CD14-positive monocyte (primary cell): ENCODE data around the gene PSORS1C1. TPM values are rescaled to one million over a fixed set of nuclear protein-coding genes. Genes with fewer than 3 reads are reported as not detected.

Experiments used
- DNase-seq, 3 donors: peaks; one replicate each; pipeline ENCODE4 v3.0.0-alpha.2; 2011 to 2022
- H2AFZ ChIP-seq: 2 replicates; pipeline ENCODE4 v1.6.0; 2012; ENCODE audit warnings: mild to moderate bottlenecking, low read depth, low read length, inconsistent platforms; ENCODE audit not compliant: insufficient read depth, poor library complexity, severe bottlenecking
- H3K27ac ChIP-seq, 2 donors: 1 replicate in 1 of 2; 2 replicates in 1 of 2; pipeline ENCODE4 v1.5.1; 2012 to 2013; ENCODE audit warnings: low read length in 2 of 2, control low read depth in 1 of 2, inconsistent platforms in 1 of 2, low read depth in 1 of 2, mild to moderate bottlenecking in 1 of 2
- H3K27me3 ChIP-seq, 2 donors: one replicate each; pipeline versions ENCODE4 v1.6.0 to v1.6.1; 2011 to 2013; ENCODE audit warnings: low read length in 2 of 2; ENCODE audit not compliant: control insufficient read depth in 2 of 2, insufficient read depth in 2 of 2
- H3K36me3 ChIP-seq, 2 donors: replicated peaks in 1 of 2; 1 replicate in 1 of 2; 2 replicates in 1 of 2; pipeline versions ENCODE4 v1.5.1 to v1.6.1; 2012 to 2013; ENCODE audit warnings: low read length in 2 of 2, control low read depth in 1 of 2, inconsistent platforms in 1 of 2, mild to moderate bottlenecking in 1 of 2; ENCODE audit not compliant: insufficient read depth in 2 of 2, control insufficient read depth in 1 of 2
- H3K4me1 ChIP-seq, 2 donors: 1 replicate in 1 of 2; 2 replicates in 1 of 2; pipeline versions ENCODE4 v1.5.1 to v1.6.1; 2012 to 2013; ENCODE audit warnings: low read length in 2 of 2, control low read depth in 1 of 2, inconsistent platforms in 1 of 2, mild to moderate bottlenecking in 1 of 2, moderate library complexity in 1 of 2; ENCODE audit not compliant: insufficient read depth in 2 of 2, control insufficient read depth in 1 of 2
- H3K4me2 ChIP-seq: replicated peaks from 2 replicates; pipeline ENCODE3; 2012; ENCODE audit warnings: low read length, moderate library complexity, mild to moderate bottlenecking; ENCODE audit not compliant: poor library complexity, severe bottlenecking; ENCODE audit errors: extremely low read depth
- H3K4me3 ChIP-seq, 3 experiments: fragments of 200-600 bp in 1 of 3; sonication (generic) in 1 of 3; replicated peaks in 1 of 3; 1 replicate in 2 of 3; 2 replicates in 1 of 3; pipeline ENCODE4 v1.5.1; 2011 to 2013; ENCODE audit warnings: low read length in 3 of 3, mild to moderate bottlenecking in 3 of 3, control low read depth in 2 of 3, low read depth in 2 of 3, inconsistent platforms in 1 of 3, moderate library complexity in 1 of 3
- H3K79me2 ChIP-seq: 2 replicates; pipeline ENCODE4 v1.6.0; 2012; ENCODE audit warnings: mild to moderate bottlenecking, control low read depth, inconsistent platforms, low read length, moderate library complexity; ENCODE audit not compliant: insufficient read depth
- H3K9ac ChIP-seq: 2 replicates; pipeline ENCODE4 v1.6.0; 2017; ENCODE audit warnings: low read length, mild to moderate bottlenecking; ENCODE audit not compliant: insufficient read depth, poor library complexity, severe bottlenecking
- H3K9me3 ChIP-seq, 2 donors: replicated peaks in 1 of 2; 1 replicate in 1 of 2; 2 replicates in 1 of 2; pipeline versions ENCODE4 v1.5.1 to v1.6.1; 2012 to 2013; ENCODE audit warnings: low read length in 2 of 2, control low read depth in 1 of 2; ENCODE audit not compliant: control insufficient read depth in 1 of 2, insufficient read depth in 1 of 2
- H4K20me1 ChIP-seq: 2 replicates; pipeline ENCODE4 v1.6.0; 2012; ENCODE audit warnings: mild to moderate bottlenecking, low read length, control low read depth, moderate library complexity; ENCODE audit not compliant: insufficient read depth
- H3K27ac Mint-ChIP-seq, 7 donors: one replicate each; pipeline ENCODE4 v1.8.0; 2020; ENCODE audit warnings: mild to moderate bottlenecking in 7 of 7, mixed read lengths in 7 of 7, moderate library complexity in 6 of 7, inconsistent platforms in 2 of 7
- H3K27me3 Mint-ChIP-seq, 3 donors: one replicate each; pipeline ENCODE4 v1.8.0; 2021 to 2022; ENCODE audit warnings: low read depth in 3 of 3, mild to moderate bottlenecking in 3 of 3, mixed read lengths in 3 of 3, moderate library complexity in 3 of 3, inconsistent platforms in 1 of 3
- H3K36me3 Mint-ChIP-seq, 2 donors: one replicate each; pipeline ENCODE4 v1.8.0; 2020; ENCODE audit warnings: mixed read lengths in 2 of 2, inconsistent platforms in 1 of 2, mild to moderate bottlenecking in 1 of 2
- H3K4me1 Mint-ChIP-seq: one replicate; pipeline ENCODE4 v1.8.0; 2020; ENCODE audit warnings: mild to moderate bottlenecking, mixed read lengths
- H3K4me3 Mint-ChIP-seq, 2 donors: one replicate each; pipeline ENCODE4 v1.8.0; 2020; ENCODE audit warnings: mild to moderate bottlenecking in 2 of 2, mixed read lengths in 2 of 2, moderate library complexity in 1 of 2
- H3K9me3 Mint-ChIP-seq, 7 donors: one replicate each; pipeline ENCODE4 v1.8.0; 2020 to 2022; ENCODE audit warnings: mixed read lengths in 7 of 7, mild to moderate bottlenecking in 6 of 7, moderate library complexity in 6 of 7, inconsistent platforms in 2 of 7
- WGBS: methylation state at CpG from one replicate; pipeline ENCODE4 v1.1.5; 2013; ENCODE audit warnings: missing lambda C conversion rate; ENCODE audit not compliant: insufficient coverage; 5-methylcytosine and 5-hydroxymethylcytosine counted together
- intact Hi-C, 2 donors: fragments of 100-400 bp; cut with micrococcal nuclease; formaldehyde crosslinking; loops; one replicate each; pipeline versions ENCODE4 v1.15.0 to v1.15.1; 2023
- polyA plus RNA-seq, 3 donors: library from polyadenylated mRNA; depleted of rRNA in 1 of 3; unstranded in 2 of 3; stranded (reverse) in 1 of 3; fragments of 300-500 nt in 2 of 3; fragments of >200 nt in 1 of 3; fragmentation: Illumina TruSeq in 2 of 3; gene quantifications; 1 replicate in 2 of 3; 2 replicates in 1 of 3; pipeline ENCODE4 v1.2.3, GENCODE V29; 2012 to 2021
- TF ChIP-seq, protein P1 (sequence below): fragments of 200-600 bp; IDR thresholded peaks from one replicate; pipeline ENCODE4 v1.8.0; 2022; ENCODE audit warnings: antibody characterized with exemption, mild to moderate bottlenecking

Gene PSORS1C1
- polyA plus RNA-seq, 3 donors: not detected

DNA sequence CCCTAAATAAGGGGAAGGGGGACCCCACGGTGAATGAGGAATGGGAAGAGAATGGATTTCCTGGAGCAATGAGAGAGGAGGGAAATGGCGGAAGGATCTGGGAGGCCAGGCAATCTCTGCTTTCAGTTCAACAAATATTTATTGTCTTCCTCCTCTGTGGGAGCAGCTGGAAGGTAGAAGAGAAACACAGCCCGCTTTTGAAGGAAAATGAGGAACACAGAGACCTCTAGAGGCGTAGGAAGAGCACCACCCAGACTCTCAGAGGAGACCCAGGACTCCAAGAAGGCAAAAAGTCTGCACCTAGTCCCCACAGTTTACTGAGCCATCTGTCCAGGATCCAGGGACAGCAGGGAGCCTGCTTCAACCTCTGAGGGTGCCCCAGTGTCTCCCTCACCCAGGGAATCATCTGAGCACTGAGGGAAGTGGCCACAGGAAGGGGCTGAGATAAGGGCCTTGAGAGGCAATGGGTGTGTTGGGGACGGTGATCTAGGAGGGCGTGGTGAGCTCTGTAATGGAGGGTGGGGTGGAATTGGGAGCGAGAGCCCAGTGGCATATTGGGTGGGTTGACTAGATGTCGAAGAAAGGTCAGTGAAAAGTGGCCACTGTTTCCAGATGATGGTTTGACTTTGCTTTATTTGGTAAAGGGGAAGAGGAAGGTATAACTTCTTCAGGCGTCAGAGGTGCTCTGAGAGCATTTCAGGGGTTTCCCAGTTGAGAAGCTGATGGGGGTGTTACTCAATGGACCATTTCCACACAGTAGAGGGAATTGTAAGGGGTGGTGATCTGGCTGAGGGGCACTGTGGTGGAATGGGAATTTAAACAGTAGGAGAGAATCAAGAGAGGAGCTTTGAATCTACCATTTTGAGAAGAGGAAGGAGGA lies 610 bp downstream of the PSORS1C1 start:
- no peaks in the 10 kb centered on the region for H3K79me2 ChIP-seq
- intact Hi-C loops: no loop called here
- DNase-seq: peak in 1 of 3 donors; percentile 16
- H3K27me3 ChIP-seq: peaks cover 0 to under 1% of the 10 kb centered on the region in 2 donors
- peak overlapping the region in 1 of 2 donors; percentile 1 for H3K4me3 Mint-ChIP-seq
- peaks cover 20% of the 10 kb centered on the region for H3K4me1 Mint-ChIP-seq
- no peaks in the 10 kb centered on the region for H3K36me3 Mint-ChIP-seq
- H3K27ac ChIP-seq: no peak overlapping the region
- no peak overlapping the region for H3K4me3 ChIP-seq
- H3K4me2 ChIP-seq: no peak overlapping the region
- TF ChIP-seq, protein P1, sequence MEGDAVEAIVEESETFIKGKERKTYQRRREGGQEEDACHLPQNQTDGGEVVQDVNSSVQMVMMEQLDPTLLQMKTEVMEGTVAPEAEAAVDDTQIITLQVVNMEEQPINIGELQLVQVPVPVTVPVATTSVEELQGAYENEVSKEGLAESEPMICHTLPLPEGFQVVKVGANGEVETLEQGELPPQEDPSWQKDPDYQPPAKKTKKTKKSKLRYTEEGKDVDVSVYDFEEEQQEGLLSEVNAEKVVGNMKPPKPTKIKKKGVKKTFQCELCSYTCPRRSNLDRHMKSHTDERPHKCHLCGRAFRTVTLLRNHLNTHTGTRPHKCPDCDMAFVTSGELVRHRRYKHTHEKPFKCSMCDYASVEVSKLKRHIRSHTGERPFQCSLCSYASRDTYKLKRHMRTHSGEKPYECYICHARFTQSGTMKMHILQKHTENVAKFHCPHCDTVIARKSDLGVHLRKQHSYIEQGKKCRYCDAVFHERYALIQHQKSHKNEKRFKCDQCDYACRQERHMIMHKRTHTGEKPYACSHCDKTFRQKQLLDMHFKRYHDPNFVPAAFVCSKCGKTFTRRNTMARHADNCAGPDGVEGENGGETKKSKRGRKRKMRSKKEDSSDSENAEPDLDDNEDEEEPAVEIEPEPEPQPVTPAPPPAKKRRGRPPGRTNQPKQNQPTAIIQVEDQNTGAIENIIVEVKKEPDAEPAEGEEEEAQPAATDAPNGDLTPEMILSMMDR: no peak
- no peak overlapping the region for H3K9ac ChIP-seq
- H3K9me3 Mint-ChIP-seq: peaks cover 0 to 2% (median 0%) of the 10 kb centered on the region in 7 donors
- peak overlapping the region; percentile 52 for H2AFZ ChIP-seq
- H3K9me3 ChIP-seq: no peaks in the 10 kb centered on the region
- H3K27ac Mint-ChIP-seq: peak overlapping the region; percentile 7 to 79 (median 72)
- WGBS: 23% methylated on average over 8 of the region's 9 CpGs
- H3K27me3 Mint-ChIP-seq: peaks cover 13 to 15% (median 14%) of the 10 kb centered on the region in 3 donors
- H3K4me1 ChIP-seq: peaks cover 5 to 19% of the 10 kb centered on the region in 2 donors
- H4K20me1 ChIP-seq: no peaks in the 10 kb centered on the region
- H3K36me3 ChIP-seq: no peaks in the 10 kb centered on the region

DNA sequence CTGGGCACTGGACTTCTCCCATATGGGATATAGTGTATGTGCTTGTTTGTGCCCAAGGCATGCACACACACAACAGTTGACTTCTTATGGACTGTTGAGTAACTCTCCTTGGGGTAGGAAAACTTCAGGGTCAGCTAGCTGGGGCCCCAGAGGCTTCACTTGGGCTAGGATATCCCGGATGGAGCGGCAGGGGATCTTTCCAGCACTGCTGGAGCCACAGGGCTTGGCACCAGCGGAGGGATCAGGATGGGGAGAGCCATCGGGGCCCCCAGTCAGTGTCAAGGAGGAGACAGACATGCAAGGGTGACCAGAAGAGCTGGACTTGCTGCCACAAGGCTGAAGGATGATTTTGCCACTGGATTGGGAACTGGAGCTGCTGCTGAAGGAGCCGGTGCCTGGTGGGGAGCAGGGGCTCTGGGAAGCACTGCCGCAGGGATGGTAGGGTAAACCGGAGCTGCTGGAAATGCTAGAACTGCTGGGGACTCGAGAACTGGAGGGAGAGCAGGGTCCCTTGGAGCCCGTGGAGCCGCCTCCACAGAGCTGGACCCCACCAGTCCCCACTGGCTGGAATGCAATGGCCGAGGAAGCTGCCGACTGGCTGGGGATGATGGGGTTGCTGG lies 1.5 kb downstream of the PSORS1C1 start:
- TF ChIP-seq, protein P1: no peak
- no peaks in the 10 kb centered on the region for H3K79me2 ChIP-seq
- Mint-ChIP-seq H3K4me3 (no peak overlapping the region), H3K4me1 (peaks cover 20% of the 10 kb centered on the region), H3K9me3 (peaks cover 0 to 2% (median 0%) of the 10 kb centered on the region in 7 donors), H3K27ac (peak overlapping the region in 3 of 7 donors; percentile 73 to 79 (median 74)), H3K36me3 (no peaks in the 10 kb centered on the region), H3K27me3 (peaks cover 9 to 15% (median 12%) of the 10 kb centered on the region in 3 donors)
- H4K20me1 ChIP-seq: no peaks in the 10 kb centered on the region
- peak overlapping the region; percentile 52 for H2AFZ ChIP-seq
- no peak overlapping the region for H3K27ac ChIP-seq
- peaks cover 5 to 19% of the 10 kb centered on the region in 2 donors for H3K4me1 ChIP-seq
- no peaks in the 10 kb centered on the region for H3K36me3 ChIP-seq
- H3K9ac ChIP-seq: no peak overlapping the region
- DNase-seq: no peak
- no peaks in the 10 kb centered on the region for H3K27me3 ChIP-seq
- intact Hi-C loops: no loop called here
- no peak overlapping the region for H3K4me3 ChIP-seq
- no peaks in the 10 kb centered on the region for H3K9me3 ChIP-seq
- WGBS: 100% methylated on average over 10 of the region's 12 CpGs
- no peak overlapping the region for H3K4me2 ChIP-seq
